GM18909 (cell line): ENCODE results near the gene NLGN1.

Source experiments
- ATAC-seq: cut with Tn5 transposase; IDR thresholded peaks from one replicate; pipeline ENCODE4 v1.9.1; 2021; ENCODE audit warnings: mild to moderate bottlenecking; ENCODE audit not compliant: unreplicated experiment, poor library complexity

The NLGN1 gene

GRCh38 chr3:173819368-173819767 lies 421.8 kb downstream of the NLGN1 start:
- no peak for ATAC-seq

- no peak for ATAC-seq
Observed at GRCh38 chr3:173823911-173824460, 426.4 kb downstream of the NLGN1 start.

GRCh38 chr3:173825730-173826129 lies 428.2 kb downstream of the NLGN1 start:
- no peak for ATAC-seq

- ATAC-seq, result no peak
Observed at GRCh38 chr3:173826416-173826815, 428.9 kb downstream of the NLGN1 start.

- no peak for ATAC-seq
Observed at GRCh38 chr3:173826901-173827609, 429.5 kb downstream of the NLGN1 start.

- ATAC-seq, result no peak
Observed at GRCh38 chr3:173838644-173839043, 441.1 kb downstream of the NLGN1 start.

- no peak for ATAC-seq
Observed at GRCh38 chr3:173839859-173840258, 442.3 kb downstream of the NLGN1 start.

GRCh38 chr3:173841334-173841733 lies 443.8 kb downstream of the NLGN1 start:
- ATAC-seq, result no peak

- no peak for ATAC-seq
Observed at GRCh38 chr3:173843060-173843459, 445.5 kb downstream of the NLGN1 start.

- no peak for ATAC-seq
Observed at GRCh38 chr3:173846584-173846983, 449.0 kb downstream of the NLGN1 start.

GRCh38 chr3:173849489-173849888 lies 451.9 kb downstream of the NLGN1 start:
- ATAC-seq, result no peak

GRCh38 chr3:173857154-173857553 lies 459.6 kb downstream of the NLGN1 start:
- ATAC-seq, result no peak

- ATAC-seq, result no peak
Observed at GRCh38 chr3:173862701-173863100, 465.2 kb downstream of the NLGN1 start.

GRCh38 chr3:173863551-173863950 lies 466.0 kb downstream of the NLGN1 start:
- no peak for ATAC-seq

- ATAC-seq, result no peak
Observed at GRCh38 chr3:173865900-173866498, 468.5 kb downstream of the NLGN1 start.

- ATAC-seq, result no peak
Observed at GRCh38 chr3:173869766-173870165, 472.2 kb downstream of the NLGN1 start.

- ATAC-seq, result no peak
Observed at GRCh38 chr3:173870976-173871375, 473.4 kb downstream of the NLGN1 start.

GRCh38 chr3:173875790-173876189 lies 478.2 kb downstream of the NLGN1 start:
- ATAC-seq, result no peak

- ATAC-seq, result no peak
Observed at GRCh38 chr3:173876476-173876875, 478.9 kb downstream of the NLGN1 start.

GRCh38 chr3:173887888-173888287 lies 490.3 kb downstream of the NLGN1 start:
- ATAC-seq, result no peak

- no peak for ATAC-seq
Observed at GRCh38 chr3:173889596-173889995, 492.1 kb downstream of the NLGN1 start.

- ATAC-seq, result no peak
Observed at GRCh38 chr3:173890091-173890490, 492.5 kb downstream of the NLGN1 start.
